SK-N-SH treated with all-trans-retinoic acid at 6 μM for 48 hours (cell line): Measurements from ENCODE around the gene SLC4A4.

ENCODE experiments used
- ATAC-seq: fragments of 200-7000 bp; cut with Tn5 transposase; 3 replicates; pipeline ENCODE4 v1.9.1; 2020; ENCODE audit warnings: mild to moderate bottlenecking, moderate library complexity
- ARNTL ChIP-seq: fragments of 450-650 bp; formaldehyde crosslinking; IDR thresholded peaks from 2 replicates; pipeline ENCODE4 v1.5.0; 2020; ENCODE audit warnings: low read depth, mild to moderate bottlenecking, moderate library complexity, borderline replicate concordance
- BACH2 ChIP-seq: fragments of 250-450 bp; sonication (Bioruptor Pico); IDR thresholded peaks from 2 replicates; pipeline ENCODE4 v1.9.0; 2021; ENCODE audit warnings: mild to moderate bottlenecking, borderline replicate concordance
- OSR1 ChIP-seq: fragments of 250-450 bp; sonication (Bioruptor Pico); IDR thresholded peaks from 2 replicates; pipeline ENCODE4 v1.8.0; 2022; ENCODE audit warnings: moderate library complexity, mild to moderate bottlenecking, inconsistent platforms
- PPARA ChIP-seq: fragments of 250-450 bp; sonication (Bioruptor Pico); IDR thresholded peaks from 2 replicates; pipeline ENCODE4 v1.5.0; 2020; ENCODE audit warnings: mild to moderate bottlenecking, borderline replicate concordance
- RARB ChIP-seq: fragments of 250-450 bp; sonication (Bioruptor Pico); IDR thresholded peaks from 2 replicates; pipeline ENCODE4 v1.8.0; 2021; ENCODE audit warnings: mild to moderate bottlenecking, moderate library complexity
- TCF4 ChIP-seq: fragments of 250-450 bp; sonication (Bioruptor Pico); IDR thresholded peaks from 2 replicates; pipeline ENCODE4 v1.8.0; 2021; ENCODE audit warnings: mild to moderate bottlenecking, moderate library complexity, borderline replicate concordance
- TOX ChIP-seq: fragments of 250-450 bp; sonication (Bioruptor Pico); IDR thresholded peaks from 2 replicates; pipeline ENCODE4 v1.8.0; 2021; ENCODE audit warnings: mild to moderate bottlenecking, moderate library complexity, borderline replicate concordance
- ZC3H10 ChIP-seq: fragments of 250-450 bp; sonication (Bioruptor Pico); IDR thresholded peaks from 2 replicates; pipeline ENCODE4 v1.5.1; 2021; ENCODE audit warnings: mild to moderate bottlenecking, moderate library complexity
- ZFP3 ChIP-seq: fragments of 250-450 bp; sonication (Bioruptor Pico); IDR thresholded peaks from 2 replicates; pipeline ENCODE4 v1.5.0; 2020; ENCODE audit warnings: mild to moderate bottlenecking, moderate library complexity
- ZFP30 ChIP-seq: fragments of 450-650 bp; formaldehyde crosslinking; IDR thresholded peaks from 2 replicates; pipeline ENCODE4 v1.5.0; 2022; ENCODE audit warnings: mild to moderate bottlenecking, moderate library complexity
- ZNF565 ChIP-seq: fragments of 450-650 bp; formaldehyde crosslinking; conservative IDR thresholded peaks from 2 replicates; pipeline ENCODE4 v1.5.0; 2020; ENCODE audit warnings: low read depth, mild to moderate bottlenecking, moderate library complexity
- ZNF70 ChIP-seq: fragments of 450-650 bp; formaldehyde crosslinking; IDR thresholded peaks from 2 replicates; pipeline ENCODE4 v1.5.0; 2020; ENCODE audit warnings: mild to moderate bottlenecking, moderate library complexity
- TF ChIP-seq, protein P1 (sequence below): fragments of 250-450 bp; sonication (Bioruptor Pico); IDR thresholded peaks from 2 replicates; pipeline ENCODE4 v1.8.0; 2020; ENCODE audit warnings: mild to moderate bottlenecking, moderate library complexity, borderline replicate concordance
- TF ChIP-seq, protein P2 (sequence below): fragments of 250-450 bp; sonication (Bioruptor Pico); IDR thresholded peaks from 2 replicates; pipeline ENCODE4 v1.5.0; 2020; ENCODE audit warnings: mild to moderate bottlenecking, moderate library complexity
- TF ChIP-seq, protein P3 (sequence below): fragments of 250-450 bp; sonication (Bioruptor Pico); IDR thresholded peaks from 2 replicates; pipeline ENCODE4 v1.5.1; 2021; ENCODE audit warnings: mild to moderate bottlenecking, moderate library complexity
- TF ChIP-seq, protein P4 (sequence below): fragments of 250-450 bp; sonication (Bioruptor Pico); IDR thresholded peaks from 2 replicates; pipeline ENCODE4 v1.5.1; 2020; ENCODE audit warnings: low read depth, mild to moderate bottlenecking, moderate library complexity
- TF ChIP-seq, protein P5 (sequence below): fragments of 250-450 bp; sonication (Bioruptor Pico); IDR thresholded peaks from 2 replicates; pipeline ENCODE4 v1.8.0; 2021; ENCODE audit warnings: low read depth, mild to moderate bottlenecking, moderate library complexity, borderline replicate concordance

SLC4A4 gene

DNA sequence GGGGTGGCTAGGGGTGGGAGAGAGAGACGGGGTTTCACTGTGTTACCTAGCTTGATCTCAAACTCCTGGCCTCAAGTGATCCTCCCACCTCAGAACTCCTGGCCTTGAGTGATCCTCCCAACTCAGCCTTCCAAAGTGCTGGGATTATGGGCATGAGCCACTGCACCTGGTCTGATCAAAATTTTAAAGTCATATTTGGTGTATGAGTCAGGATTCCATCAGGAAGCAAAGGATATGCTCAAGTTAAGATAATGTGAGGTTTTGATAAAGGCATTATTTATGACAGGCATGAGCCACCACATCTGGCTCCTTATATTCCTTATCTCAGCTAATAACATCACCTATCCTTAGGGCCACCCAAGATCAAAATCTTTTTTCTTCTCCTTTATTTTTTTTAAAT lies 182.0 kb downstream of the SLC4A4 start:
- TF ChIP-seq ZNF565 (CRISPR knock-in tag) (no peak), PPARA (CRISPR knock-in tag) (no peak), ZFP3 (CRISPR knock-in tag) (no peak), RARB (CRISPR knock-in tag) (no peak), ZNF70 (CRISPR knock-in tag) (no peak), ZC3H10 (no peak)
- TF ChIP-seq, protein P1, sequence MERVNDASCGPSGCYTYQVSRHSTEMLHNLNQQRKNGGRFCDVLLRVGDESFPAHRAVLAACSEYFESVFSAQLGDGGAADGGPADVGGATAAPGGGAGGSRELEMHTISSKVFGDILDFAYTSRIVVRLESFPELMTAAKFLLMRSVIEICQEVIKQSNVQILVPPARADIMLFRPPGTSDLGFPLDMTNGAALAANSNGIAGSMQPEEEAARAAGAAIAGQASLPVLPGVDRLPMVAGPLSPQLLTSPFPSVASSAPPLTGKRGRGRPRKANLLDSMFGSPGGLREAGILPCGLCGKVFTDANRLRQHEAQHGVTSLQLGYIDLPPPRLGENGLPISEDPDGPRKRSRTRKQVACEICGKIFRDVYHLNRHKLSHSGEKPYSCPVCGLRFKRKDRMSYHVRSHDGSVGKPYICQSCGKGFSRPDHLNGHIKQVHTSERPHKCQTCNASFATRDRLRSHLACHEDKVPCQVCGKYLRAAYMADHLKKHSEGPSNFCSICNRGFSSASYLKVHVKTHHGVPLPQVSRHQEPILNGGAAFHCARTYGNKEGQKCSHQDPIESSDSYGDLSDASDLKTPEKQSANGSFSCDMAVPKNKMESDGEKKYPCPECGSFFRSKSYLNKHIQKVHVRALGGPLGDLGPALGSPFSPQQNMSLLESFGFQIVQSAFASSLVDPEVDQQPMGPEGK (CRISPR knock-in tag), result no peak
- TF ChIP-seq, protein P2, sequence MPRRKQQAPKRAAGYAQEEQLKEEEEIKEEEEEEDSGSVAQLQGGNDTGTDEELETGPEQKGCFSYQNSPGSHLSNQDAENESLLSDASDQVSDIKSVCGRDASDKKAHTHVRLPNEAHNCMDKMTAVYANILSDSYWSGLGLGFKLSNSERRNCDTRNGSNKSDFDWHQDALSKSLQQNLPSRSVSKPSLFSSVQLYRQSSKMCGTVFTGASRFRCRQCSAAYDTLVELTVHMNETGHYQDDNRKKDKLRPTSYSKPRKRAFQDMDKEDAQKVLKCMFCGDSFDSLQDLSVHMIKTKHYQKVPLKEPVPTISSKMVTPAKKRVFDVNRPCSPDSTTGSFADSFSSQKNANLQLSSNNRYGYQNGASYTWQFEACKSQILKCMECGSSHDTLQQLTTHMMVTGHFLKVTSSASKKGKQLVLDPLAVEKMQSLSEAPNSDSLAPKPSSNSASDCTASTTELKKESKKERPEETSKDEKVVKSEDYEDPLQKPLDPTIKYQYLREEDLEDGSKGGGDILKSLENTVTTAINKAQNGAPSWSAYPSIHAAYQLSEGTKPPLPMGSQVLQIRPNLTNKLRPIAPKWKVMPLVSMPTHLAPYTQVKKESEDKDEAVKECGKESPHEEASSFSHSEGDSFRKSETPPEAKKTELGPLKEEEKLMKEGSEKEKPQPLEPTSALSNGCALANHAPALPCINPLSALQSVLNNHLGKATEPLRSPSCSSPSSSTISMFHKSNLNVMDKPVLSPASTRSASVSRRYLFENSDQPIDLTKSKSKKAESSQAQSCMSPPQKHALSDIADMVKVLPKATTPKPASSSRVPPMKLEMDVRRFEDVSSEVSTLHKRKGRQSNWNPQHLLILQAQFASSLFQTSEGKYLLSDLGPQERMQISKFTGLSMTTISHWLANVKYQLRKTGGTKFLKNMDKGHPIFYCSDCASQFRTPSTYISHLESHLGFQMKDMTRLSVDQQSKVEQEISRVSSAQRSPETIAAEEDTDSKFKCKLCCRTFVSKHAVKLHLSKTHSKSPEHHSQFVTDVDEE, result no peak
- TF ChIP-seq, protein P3, sequence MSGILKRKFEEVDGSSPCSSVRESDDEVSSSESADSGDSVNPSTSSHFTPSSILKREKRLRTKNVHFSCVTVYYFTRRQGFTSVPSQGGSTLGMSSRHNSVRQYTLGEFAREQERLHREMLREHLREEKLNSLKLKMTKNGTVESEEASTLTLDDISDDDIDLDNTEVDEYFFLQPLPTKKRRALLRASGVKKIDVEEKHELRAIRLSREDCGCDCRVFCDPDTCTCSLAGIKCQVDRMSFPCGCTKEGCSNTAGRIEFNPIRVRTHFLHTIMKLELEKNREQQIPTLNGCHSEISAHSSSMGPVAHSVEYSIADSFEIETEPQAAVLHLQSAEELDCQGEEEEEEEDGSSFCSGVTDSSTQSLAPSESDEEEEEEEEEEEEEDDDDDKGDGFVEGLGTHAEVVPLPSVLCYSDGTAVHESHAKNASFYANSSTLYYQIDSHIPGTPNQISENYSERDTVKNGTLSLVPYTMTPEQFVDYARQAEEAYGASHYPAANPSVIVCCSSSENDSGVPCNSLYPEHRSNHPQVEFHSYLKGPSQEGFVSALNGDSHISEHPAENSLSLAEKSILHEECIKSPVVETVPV (CRISPR knock-in tag), result no peak
- ATAC-seq, result no peak

DNA sequence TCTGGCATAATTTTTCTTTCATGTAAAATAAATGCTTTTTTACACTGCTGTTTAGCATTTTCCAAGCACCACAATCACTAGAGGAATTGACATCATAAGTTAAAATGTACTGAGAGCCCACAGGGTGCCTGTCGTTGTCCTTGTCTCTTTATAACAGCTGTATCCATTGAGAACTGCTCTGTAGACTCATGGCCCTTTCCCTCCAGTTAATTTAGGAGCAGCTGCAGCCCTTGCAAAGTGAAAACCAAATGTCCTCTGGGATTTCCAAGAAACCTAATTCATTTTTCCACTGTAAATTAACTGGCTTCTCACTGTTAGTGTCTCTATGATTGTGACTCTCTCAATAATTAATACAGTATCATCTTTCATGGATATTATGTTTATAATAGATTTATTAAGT lies 185.9 kb downstream of the SLC4A4 start:
- no peak for TF ChIP-seq ZNF70 (CRISPR knock-in tag)
- no peak for TF ChIP-seq OSR1 (CRISPR knock-in tag)
- TF ChIP-seq, protein P4, sequence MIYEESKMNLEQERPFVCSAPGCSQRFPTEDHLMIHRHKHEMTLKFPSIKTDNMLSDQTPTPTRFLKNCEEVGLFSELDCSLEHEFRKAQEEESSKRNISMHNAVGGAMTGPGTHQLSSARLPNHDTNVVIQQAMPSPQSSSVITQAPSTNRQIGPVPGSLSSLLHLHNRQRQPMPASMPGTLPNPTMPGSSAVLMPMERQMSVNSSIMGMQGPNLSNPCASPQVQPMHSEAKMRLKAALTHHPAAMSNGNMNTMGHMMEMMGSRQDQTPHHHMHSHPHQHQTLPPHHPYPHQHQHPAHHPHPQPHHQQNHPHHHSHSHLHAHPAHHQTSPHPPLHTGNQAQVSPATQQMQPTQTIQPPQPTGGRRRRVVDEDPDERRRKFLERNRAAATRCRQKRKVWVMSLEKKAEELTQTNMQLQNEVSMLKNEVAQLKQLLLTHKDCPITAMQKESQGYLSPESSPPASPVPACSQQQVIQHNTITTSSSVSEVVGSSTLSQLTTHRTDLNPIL, result no peak
- TF ChIP-seq ZC3H10, result no peak
- TF ChIP-seq PPARA (CRISPR knock-in tag), result no peak
- TF ChIP-seq RARB (CRISPR knock-in tag), result no peak
- TF ChIP-seq, protein P3 (CRISPR knock-in tag), result no peak
- TF ChIP-seq ARNTL (CRISPR knock-in tag), result no peak
- TF ChIP-seq, protein P5, sequence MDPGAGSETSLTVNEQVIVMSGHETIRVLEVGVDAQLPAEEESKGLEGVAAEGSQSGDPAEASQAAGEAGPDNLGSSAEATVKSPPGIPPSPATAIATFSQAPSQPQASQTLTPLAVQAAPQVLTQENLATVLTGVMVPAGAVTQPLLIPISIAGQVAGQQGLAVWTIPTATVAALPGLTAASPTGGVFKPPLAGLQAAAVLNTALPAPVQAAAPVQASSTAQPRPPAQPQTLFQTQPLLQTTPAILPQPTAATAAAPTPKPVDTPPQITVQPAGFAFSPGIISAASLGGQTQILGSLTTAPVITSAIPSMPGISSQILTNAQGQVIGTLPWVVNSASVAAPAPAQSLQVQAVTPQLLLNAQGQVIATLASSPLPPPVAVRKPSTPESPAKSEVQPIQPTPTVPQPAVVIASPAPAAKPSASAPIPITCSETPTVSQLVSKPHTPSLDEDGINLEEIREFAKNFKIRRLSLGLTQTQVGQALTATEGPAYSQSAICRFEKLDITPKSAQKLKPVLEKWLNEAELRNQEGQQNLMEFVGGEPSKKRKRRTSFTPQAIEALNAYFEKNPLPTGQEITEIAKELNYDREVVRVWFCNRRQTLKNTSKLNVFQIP (CRISPR knock-in tag), result no peak
- no peak for TF ChIP-seq ZFP30 (CRISPR knock-in tag)
- TF ChIP-seq ZFP3 (CRISPR knock-in tag), result no peak
- TF ChIP-seq, protein P1 (CRISPR knock-in tag), result no peak
- TF ChIP-seq TOX (CRISPR knock-in tag), result no peak
- no peak for TF ChIP-seq BACH2
- TF ChIP-seq TCF4 (CRISPR knock-in tag), result no peak
- TF ChIP-seq, protein P2, result no peak
- ATAC-seq, result no peak
